Activated T-cell treated with anti-CD3 and anti-CD28 coated beads, Interleukin-2, amount 50 U/mL, for 24 hours (primary cell): ENCODE data around the gene SH3GL3.

ENCODE experiments used
- DNase-seq: peaks from one replicate; pipeline ENCODE4 v3.0.0-alpha.2; 2020
- H3K27ac Mint-ChIP-seq: 2 replicates; pipeline ENCODE4 v1.8.0; 2020; ENCODE audit warnings: mild to moderate bottlenecking, mixed read lengths
- H3K27me3 Mint-ChIP-seq: 2 replicates; pipeline ENCODE4 v1.8.0; 2020; ENCODE audit warnings: mixed read lengths
- H3K36me3 Mint-ChIP-seq: 2 replicates; pipeline ENCODE4 v1.8.0; 2020; ENCODE audit warnings: low read depth, mixed read lengths
- H3K4me1 Mint-ChIP-seq: 2 replicates; pipeline ENCODE4 v1.8.0; 2020; ENCODE audit warnings: low read depth, mixed read lengths
- H3K4me3 Mint-ChIP-seq: 2 replicates; pipeline ENCODE4 v1.8.0; 2020; ENCODE audit warnings: mild to moderate bottlenecking, moderate library complexity, mixed read lengths
- H3K9me3 Mint-ChIP-seq: 2 replicates; pipeline ENCODE4 v1.8.0; 2020; ENCODE audit warnings: mixed read lengths

Gene SH3GL3

GRCh38 chr15:83504365-83504764 lies 57.2 kb downstream of the SH3GL3 start:
- Mint-ChIP-seq H3K9me3 (no peaks in the 10 kb centered on the region), H3K36me3 (no peaks in the 10 kb centered on the region), H3K4me1 (no peaks in the 10 kb centered on the region), H3K4me3 (no peak overlapping the region), H3K27ac (no peak overlapping the region), H3K27me3 (no peaks in the 10 kb centered on the region)
- no peak for DNase-seq

GRCh38 chr15:83510001-83510400 lies 62.9 kb downstream of the SH3GL3 start:
- no peaks in the 10 kb centered on the region for H3K4me1 Mint-ChIP-seq
- no peak overlapping the region for H3K27ac Mint-ChIP-seq
- peaks cover under 1% of the 10 kb centered on the region for H3K27me3 Mint-ChIP-seq
- no peaks in the 10 kb centered on the region for H3K9me3 Mint-ChIP-seq
- H3K4me3 Mint-ChIP-seq: no peak overlapping the region
- H3K36me3 Mint-ChIP-seq: no peaks in the 10 kb centered on the region
- DNase-seq: no peak

DNA sequence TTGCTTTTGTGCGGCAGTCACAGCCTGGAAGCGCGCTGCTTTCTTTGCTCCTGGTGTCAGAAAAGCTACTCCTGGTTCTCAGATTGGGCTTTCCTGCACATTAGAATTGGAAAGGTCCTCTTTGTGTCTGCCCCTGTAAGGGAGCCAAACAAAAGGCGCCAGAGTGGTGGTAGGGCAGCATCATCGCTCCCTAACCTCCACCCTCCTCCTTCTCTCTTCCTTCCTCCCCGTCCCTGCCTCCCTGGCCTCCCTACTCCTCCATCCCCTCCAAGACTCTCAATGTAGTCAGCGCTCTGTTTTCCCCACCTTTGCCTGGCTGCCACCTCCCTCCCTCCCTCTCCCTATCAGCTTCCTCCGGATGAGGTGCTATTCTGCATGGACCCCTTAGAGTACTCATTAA lies 65.3 kb downstream of the SH3GL3 start:
- no peak for DNase-seq
- H3K27me3 Mint-ChIP-seq: peaks cover 3% of the 10 kb centered on the region
- no peaks in the 10 kb centered on the region for H3K36me3 Mint-ChIP-seq
- no peaks in the 10 kb centered on the region for H3K9me3 Mint-ChIP-seq
- H3K4me3 Mint-ChIP-seq: no peak overlapping the region
- H3K27ac Mint-ChIP-seq: no peak overlapping the region
- H3K4me1 Mint-ChIP-seq: no peaks in the 10 kb centered on the region

DNA sequence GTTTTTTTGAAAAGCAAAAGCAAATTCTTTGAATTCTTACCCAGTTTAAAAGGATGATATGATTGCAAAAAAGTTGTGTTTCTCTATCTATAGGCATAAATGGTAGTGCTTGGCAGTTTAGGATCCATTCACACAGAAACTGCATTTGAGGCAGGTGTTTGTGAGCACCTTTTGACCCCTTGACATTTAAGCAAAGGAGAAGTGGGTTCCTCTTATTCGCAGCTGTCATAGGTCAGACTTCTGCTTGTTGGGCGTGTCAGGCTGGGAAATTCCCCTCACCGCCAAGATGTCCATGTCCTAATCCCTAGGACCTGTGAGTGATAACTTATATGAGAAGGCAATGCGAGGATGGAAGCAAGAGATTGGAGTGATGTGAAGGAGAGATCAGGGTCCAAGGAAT lies 67.4 kb downstream of the SH3GL3 start:
- Mint-ChIP-seq H3K27ac (no peak overlapping the region), H3K9me3 (no peaks in the 10 kb centered on the region), H3K4me3 (no peak overlapping the region), H3K36me3 (no peaks in the 10 kb centered on the region), H3K4me1 (no peaks in the 10 kb centered on the region), H3K27me3 (peaks cover 5% of the 10 kb centered on the region)
- DNase-seq: no peak

GRCh38 chr15:83515164-83515563 lies 68.0 kb downstream of the SH3GL3 start:
- no peak for DNase-seq
- Mint-ChIP-seq H3K27ac (no peak overlapping the region), H3K4me1 (no peaks in the 10 kb centered on the region), H3K36me3 (no peaks in the 10 kb centered on the region), H3K9me3 (no peaks in the 10 kb centered on the region), H3K27me3 (peaks cover 9% of the 10 kb centered on the region), H3K4me3 (no peak overlapping the region)

DNA sequence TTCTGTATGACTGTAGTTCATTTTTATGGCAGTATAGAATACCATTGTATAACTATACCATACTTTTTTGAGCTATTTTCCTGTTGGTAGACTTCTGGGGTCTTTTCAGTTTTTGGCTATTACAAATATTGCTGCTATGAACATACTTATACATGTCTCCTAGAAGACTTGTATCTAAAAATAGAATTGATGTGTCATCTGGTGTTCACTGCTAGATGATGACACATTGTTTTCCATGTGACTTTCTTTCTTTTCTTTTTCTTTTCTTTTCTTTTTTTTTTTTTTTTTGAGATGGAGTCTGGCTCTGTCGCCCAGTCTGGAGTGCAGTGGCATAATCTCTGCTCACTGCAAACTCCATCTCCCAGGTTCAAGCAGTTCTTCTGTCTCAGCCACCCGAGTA lies 69.8 kb downstream of the SH3GL3 start:
- H3K4me3 Mint-ChIP-seq: no peak overlapping the region
- no peak overlapping the region for H3K27ac Mint-ChIP-seq
- no peaks in the 10 kb centered on the region for H3K9me3 Mint-ChIP-seq
- no peaks in the 10 kb centered on the region for H3K36me3 Mint-ChIP-seq
- DNase-seq: no peak
- no peaks in the 10 kb centered on the region for H3K4me1 Mint-ChIP-seq
- peaks cover 22% of the 10 kb centered on the region for H3K27me3 Mint-ChIP-seq

DNA sequence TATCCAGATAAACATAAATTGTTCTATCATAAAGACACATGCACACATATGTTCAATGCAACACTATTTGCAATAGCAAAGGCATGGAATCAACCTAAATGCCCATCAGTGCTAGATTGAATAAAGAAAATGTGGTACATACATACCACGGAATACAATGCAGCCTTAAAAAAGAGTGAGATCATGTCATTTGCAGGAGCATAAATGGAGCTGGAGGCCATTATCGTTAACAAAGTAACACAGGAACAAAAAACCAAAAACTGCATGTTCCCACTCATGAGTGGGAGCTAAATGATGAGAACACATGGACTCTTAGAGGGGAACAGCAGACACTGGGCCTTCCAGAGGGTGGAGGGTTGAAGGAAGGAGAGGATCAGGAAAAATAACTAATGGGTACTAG lies 79.2 kb downstream of the SH3GL3 start:
- peaks cover 14% of the 10 kb centered on the region for H3K27me3 Mint-ChIP-seq
- H3K9me3 Mint-ChIP-seq: peaks cover 15% of the 10 kb centered on the region
- no peak overlapping the region for H3K27ac Mint-ChIP-seq
- no peaks in the 10 kb centered on the region for H3K4me1 Mint-ChIP-seq
- H3K4me3 Mint-ChIP-seq: no peak overlapping the region
- no peak for DNase-seq
- no peaks in the 10 kb centered on the region for H3K36me3 Mint-ChIP-seq

GRCh38 chr15:83533410-83533962 lies 86.3 kb downstream of the SH3GL3 start:
- H3K9me3 Mint-ChIP-seq: peaks cover 5% of the 10 kb centered on the region
- peaks cover 4% of the 10 kb centered on the region for H3K27me3 Mint-ChIP-seq
- no peaks in the 10 kb centered on the region for H3K36me3 Mint-ChIP-seq
- no peak overlapping the region for H3K27ac Mint-ChIP-seq
- no peak overlapping the region for H3K4me3 Mint-ChIP-seq
- no peak for DNase-seq
- H3K4me1 Mint-ChIP-seq: no peaks in the 10 kb centered on the region

DNA sequence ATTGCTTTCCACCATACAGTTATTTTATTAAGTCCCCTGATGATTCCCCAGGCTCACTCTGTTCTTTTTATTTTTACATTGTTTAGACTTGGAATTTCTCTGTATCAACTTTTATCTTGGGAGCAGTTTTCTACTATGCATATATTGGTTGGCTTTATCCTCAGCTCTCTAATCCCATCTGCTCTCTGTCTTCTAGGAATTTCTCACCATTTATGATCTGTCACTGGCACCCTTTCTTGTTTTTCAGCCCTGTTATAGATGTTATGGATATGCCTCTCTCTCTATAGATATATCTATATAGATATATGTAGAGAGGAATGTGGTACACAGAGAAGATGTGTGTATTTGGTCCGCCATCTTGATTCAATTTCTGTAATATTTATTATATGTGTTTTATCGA lies 90.5 kb downstream of the SH3GL3 start:
- Mint-ChIP-seq H3K9me3 (no peaks in the 10 kb centered on the region), H3K4me1 (no peaks in the 10 kb centered on the region), H3K27ac (no peak overlapping the region), H3K4me3 (no peak overlapping the region), H3K36me3 (no peaks in the 10 kb centered on the region), H3K27me3 (peaks cover 7% of the 10 kb centered on the region)
- DNase-seq: no peak

GRCh38 chr15:83538682-83539081 lies 91.5 kb downstream of the SH3GL3 start:
- no peaks in the 10 kb centered on the region for H3K4me1 Mint-ChIP-seq
- peaks cover 7% of the 10 kb centered on the region for H3K9me3 Mint-ChIP-seq
- H3K27ac Mint-ChIP-seq: no peak overlapping the region
- H3K36me3 Mint-ChIP-seq: no peaks in the 10 kb centered on the region
- H3K27me3 Mint-ChIP-seq: peaks cover 4% of the 10 kb centered on the region
- DNase-seq: no peak
- H3K4me3 Mint-ChIP-seq: no peak overlapping the region

- no peaks in the 10 kb centered on the region for H3K4me1 Mint-ChIP-seq
Observed at GRCh38 chr15:83545804-83546511, 98.8 kb downstream of the SH3GL3 start.

GRCh38 chr15:83546512-83546888 lies 99.4 kb downstream of the SH3GL3 start:
- Mint-ChIP-seq H3K27me3 (peaks cover 14% of the 10 kb centered on the region), H3K36me3 (no peaks in the 10 kb centered on the region), H3K4me3 (no peak overlapping the region), H3K9me3 (peaks cover 11% of the 10 kb centered on the region), H3K27ac (no peak overlapping the region), H3K4me1 (no peaks in the 10 kb centered on the region)
- DNase-seq: no peak

More at GRCh38 chr15:83545804-83546511, 98.8 kb downstream of the SH3GL3 start:
- no peak for DNase-seq
- Mint-ChIP-seq H3K27me3 (peaks cover 14% of the 10 kb centered on the region), H3K4me3 (no peak overlapping the region), H3K27ac (no peak overlapping the region), H3K36me3 (no peaks in the 10 kb centered on the region), H3K9me3 (peaks cover 11% of the 10 kb centered on the region)

DNA sequence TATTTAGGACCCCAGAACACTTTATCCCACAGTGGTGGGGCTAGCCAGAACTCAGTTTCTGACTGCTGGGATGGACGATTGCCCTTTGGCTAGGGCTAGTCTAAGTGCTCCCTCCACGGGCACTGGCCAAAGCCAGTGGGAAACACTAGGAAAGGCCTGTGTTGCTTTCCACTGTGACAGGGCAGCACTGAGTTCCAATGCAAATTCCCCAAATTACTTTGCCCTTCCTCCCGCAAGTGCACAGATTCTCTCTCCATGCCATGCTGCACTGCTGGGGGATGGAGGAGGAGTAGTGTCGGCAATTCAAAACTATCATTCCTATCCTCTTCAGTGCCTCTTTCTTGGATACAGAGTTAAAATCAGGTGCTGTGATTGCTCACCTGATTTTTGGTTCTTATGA lies 100.0 kb downstream of the SH3GL3 start:
- Mint-ChIP-seq H3K27ac (no peak overlapping the region), H3K4me3 (no peak overlapping the region), H3K36me3 (no peaks in the 10 kb centered on the region), H3K4me1 (no peaks in the 10 kb centered on the region), H3K27me3 (peaks cover 12% of the 10 kb centered on the region), H3K9me3 (peaks cover 11% of the 10 kb centered on the region)
- no peak for DNase-seq

DNA sequence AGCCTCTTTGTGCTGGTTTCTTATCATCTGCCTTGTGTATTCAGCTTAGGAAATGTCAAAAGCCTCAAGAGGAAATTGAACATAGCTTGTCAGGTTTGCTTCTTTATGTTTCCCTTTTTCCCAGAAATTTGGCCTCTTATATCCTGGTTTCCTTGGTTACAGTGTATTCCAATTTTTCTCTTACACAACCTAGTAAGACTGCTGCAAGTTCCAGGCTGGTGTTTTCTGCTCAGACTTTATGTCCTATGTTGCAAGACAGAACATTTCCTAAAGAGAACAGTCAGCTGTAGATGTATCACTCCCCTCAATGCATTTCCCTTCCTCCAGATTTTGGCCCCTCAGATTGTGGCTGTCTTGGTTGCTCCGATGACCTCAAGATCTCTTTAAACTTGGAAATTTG lies 102.5 kb downstream of the SH3GL3 start:
- peaks cover 16% of the 10 kb centered on the region for H3K27me3 Mint-ChIP-seq
- H3K4me3 Mint-ChIP-seq: no peak overlapping the region
- H3K4me1 Mint-ChIP-seq: no peaks in the 10 kb centered on the region
- H3K27ac Mint-ChIP-seq: no peak overlapping the region
- no peak for DNase-seq
- H3K36me3 Mint-ChIP-seq: no peaks in the 10 kb centered on the region
- no peaks in the 10 kb centered on the region for H3K9me3 Mint-ChIP-seq

DNA sequence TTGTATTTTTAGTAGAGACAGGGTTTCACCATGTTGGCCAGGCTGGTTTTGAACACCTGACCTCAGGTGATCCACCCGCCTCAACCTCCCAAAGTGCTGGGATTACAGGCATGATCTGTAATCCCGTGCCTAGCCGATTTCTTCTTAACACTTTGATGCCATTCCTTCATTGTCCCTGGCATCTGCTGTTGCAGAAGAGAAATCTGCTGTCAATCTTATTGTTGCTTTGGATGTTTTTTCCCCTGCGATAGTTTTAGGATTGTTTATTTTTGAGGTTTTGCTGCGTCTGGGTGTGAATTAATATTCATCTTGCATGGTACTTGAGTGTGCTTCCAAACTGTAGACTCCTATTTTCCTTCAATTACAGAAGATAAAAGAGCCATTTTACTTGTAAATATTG lies 107.4 kb downstream of the SH3GL3 start:
- Mint-ChIP-seq H3K27me3 (peaks cover 26% of the 10 kb centered on the region), H3K4me3 (no peak overlapping the region), H3K36me3 (no peaks in the 10 kb centered on the region), H3K9me3 (no peaks in the 10 kb centered on the region), H3K27ac (no peak overlapping the region), H3K4me1 (no peaks in the 10 kb centered on the region)
- DNase-seq: no peak

- H3K27ac Mint-ChIP-seq: no peak overlapping the region
- H3K4me3 Mint-ChIP-seq: no peak overlapping the region
- H3K4me1 Mint-ChIP-seq: no peaks in the 10 kb centered on the region
- H3K27me3 Mint-ChIP-seq: peaks cover 21% of the 10 kb centered on the region
- no peak for DNase-seq
- H3K9me3 Mint-ChIP-seq: no peaks in the 10 kb centered on the region
- H3K36me3 Mint-ChIP-seq: no peaks in the 10 kb centered on the region
Observed at GRCh38 chr15:83555383-83555782, 108.2 kb downstream of the SH3GL3 start.
